Activated CD8-positive, alpha-beta T cell treated with anti-CD3 and anti-CD28 coated beads for 36 hours (primary cell): ENCODE data around the gene SMIM45.
A peak's percentile ranks its signal among the peaks of the same experiment; 100 is the strongest.

Experiments used
- ATAC-seq: fragments of 200-7000 bp; cut with Tn5 transposase; one replicate; pipeline ENCODE4 v1.10.0; 2021; ENCODE audit warnings: mild to moderate bottlenecking, moderate library complexity
- CTCF ChIA-PET: fragments of 350-600 bp; sonication (Branson Sonifier 250); formaldehyde crosslinking; loops from one replicate; lab custom pipeline; 2021; ENCODE audit warnings: antibody characterized with exemption; lab: Charles Lee
- POLR2A ChIA-PET: fragments of 350-600 bp; sonication (Branson Sonifier 250); formaldehyde crosslinking; loops from one replicate; lab custom pipeline; 2021; ENCODE audit warnings: antibody characterized with exemption; lab: Charles Lee
- DNase-seq: peaks from one replicate; pipeline ENCODE4 v3.0.0-alpha.2; 2020
- H3K27ac Mint-ChIP-seq: one replicate; pipeline ENCODE4 v1.8.0; 2021; ENCODE audit warnings: mild to moderate bottlenecking, mixed read lengths
- H3K27me3 Mint-ChIP-seq: one replicate; pipeline ENCODE4 v1.8.0; 2021; ENCODE audit warnings: mixed read lengths
- H3K36me3 Mint-ChIP-seq: one replicate; pipeline ENCODE4 v1.8.0; 2021; ENCODE audit warnings: low read depth, mixed read lengths
- H3K4me1 Mint-ChIP-seq: one replicate; pipeline ENCODE4 v1.8.0; 2021; ENCODE audit warnings: low read depth, mixed read lengths
- H3K4me3 Mint-ChIP-seq: one replicate; pipeline ENCODE4 v1.8.0; 2021; ENCODE audit warnings: mild to moderate bottlenecking, moderate library complexity, mixed read lengths
- H3K9me3 Mint-ChIP-seq: one replicate; pipeline ENCODE4 v1.8.0; 2021; ENCODE audit warnings: mixed read lengths
- CTCF ChIP-seq: fragments of 200-600 bp; IDR thresholded peaks from one replicate; pipeline ENCODE4 v1.8.0; 2022; ENCODE audit warnings: antibody characterized with exemption, mild to moderate bottlenecking
- intact Hi-C: fragments of 100-400 bp; cut with micrococcal nuclease; formaldehyde crosslinking; loops from one replicate; pipeline ENCODE4 v1.10.0; 2022

SMIM45 gene

GRCh38 chr22:41906822-41907221 is 45.1 kb upstream of the SMIM45 start:
- Mint-ChIP-seq H3K4me1 (peaks cover 26% of the 10 kb centered on the region), H3K36me3 (peaks cover 5% of the 10 kb centered on the region), H3K9me3 (no peaks in the 10 kb centered on the region), H3K4me3 (no peak overlapping the region), H3K27ac (no peak overlapping the region), H3K27me3 (peaks cover 12% of the 10 kb centered on the region)
- intact Hi-C loops: no loop called here
- no peak for TF ChIP-seq CTCF
- ChIA-PET CTCF (interaction anchor here (0.8 to 1.1 kb wide), 2 partner anchors 19 to 34 kb away, joined by 3 read pairs; no protein-coding TSS in a partner anchor), POLR2A (interaction anchor here (0.6 to 1.7 kb wide), 5 partner anchors 10 to 525 kb away, joined by 3 to 7 read pairs (median 3); partner anchors contain the start of gene NFAM1)
- DNase-seq (no peak), ATAC-seq (no peak)

- ChIA-PET CTCF (interaction anchor here (0.8 to 1.5 kb wide), 7 partner anchors 9 to 210 kb away, joined by 3 to 6 read pairs (median 3); no protein-coding TSS in a partner anchor), POLR2A (interaction anchor here (0.6 to 2.4 kb wide), 13 partner anchors 10 to 525 kb away, joined by 3 to 12 read pairs (median 3); partner anchors contain the start of gene NFAM1)
- DNase-seq (no peak), ATAC-seq (no peak)
- intact Hi-C loops: no loop called here
- Mint-ChIP-seq H3K4me3 (no peak overlapping the region), H3K36me3 (peaks cover 4% of the 10 kb centered on the region), H3K27ac (peak overlapping the region; percentile 15), H3K9me3 (no peaks in the 10 kb centered on the region), H3K4me1 (peaks cover 26% of the 10 kb centered on the region), H3K27me3 (peaks cover 21% of the 10 kb centered on the region)
- TF ChIP-seq CTCF: no peak
Observed at GRCh38 chr22:41907436-41908401, 44.2 kb upstream of the SMIM45 start.

DNA sequence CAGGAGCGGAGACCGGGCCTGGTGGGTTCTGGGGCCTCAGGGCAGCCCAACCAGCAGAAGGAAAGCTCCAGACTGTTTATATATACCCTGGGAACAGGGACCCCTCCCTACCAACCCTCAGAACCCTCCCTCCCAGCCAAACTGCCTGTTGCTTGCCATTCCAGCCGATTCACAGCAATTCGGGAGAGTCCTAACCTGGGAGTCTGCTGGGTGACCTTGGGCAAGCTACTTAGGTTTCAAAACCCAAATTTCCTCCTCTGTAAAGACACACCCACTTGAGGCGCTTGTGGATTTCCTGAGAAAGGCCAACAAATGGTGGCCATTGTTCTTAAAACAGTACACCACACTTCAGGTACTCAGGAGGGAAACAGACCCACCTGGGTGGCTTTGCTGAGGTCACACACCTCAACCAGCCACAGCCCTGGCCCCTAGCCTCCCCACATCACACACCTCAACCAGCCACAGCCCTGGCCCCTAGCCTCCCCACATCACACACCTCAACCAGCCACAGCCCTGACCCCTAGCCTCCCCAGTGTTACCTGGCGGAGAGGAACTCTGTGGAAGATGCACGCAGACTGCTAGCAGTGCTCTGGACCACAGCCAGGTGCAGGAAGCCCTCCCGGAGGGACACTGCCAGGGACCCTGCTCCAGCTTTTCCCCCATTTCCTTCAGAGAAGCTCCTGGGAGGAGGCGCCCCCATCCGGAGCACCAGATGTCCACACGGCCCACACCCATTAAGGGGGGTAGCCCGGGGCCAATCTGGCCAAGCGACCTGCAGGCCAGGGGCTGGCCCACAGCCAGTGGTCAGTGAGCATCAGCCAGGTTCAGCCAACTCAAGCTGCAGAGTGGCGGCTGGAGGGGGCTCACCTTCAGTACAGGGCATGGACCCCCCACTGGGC is 43.3 kb upstream of the SMIM45 start:
- peak; percentile 5 for ATAC-seq

More for the DNA sequence above, 43.3 kb upstream of the SMIM45 start:
- H3K27ac Mint-ChIP-seq: no peak overlapping the region
- peaks cover 29% of the 10 kb centered on the region for H3K27me3 Mint-ChIP-seq
- ChIA-PET CTCF (interaction anchor here (0.9 to 1.5 kb wide), 4 partner anchors 8 to 211 kb away, joined by 3 to 6 read pairs (median 4); no protein-coding TSS in a partner anchor), POLR2A (interaction anchor here (0.6 to 2.4 kb wide), 10 partner anchors 10 to 517 kb away, joined by 3 to 12 read pairs (median 4); no protein-coding TSS in a partner anchor)
- DNase-seq: no peak
- H3K4me3 Mint-ChIP-seq: no peak overlapping the region
- H3K9me3 Mint-ChIP-seq: no peaks in the 10 kb centered on the region
- H3K4me1 Mint-ChIP-seq: peaks cover 33% of the 10 kb centered on the region
- peaks cover 4% of the 10 kb centered on the region for H3K36me3 Mint-ChIP-seq
- TF ChIP-seq CTCF: no peak
- intact Hi-C loops: no loop called here
